ENCODE results near the gene CARD11. TPM values are rescaled to one million over a fixed set of nuclear protein-coding genes. Genes with fewer than 3 reads are reported as not detected.

Gene CARD11
- total and polyA plus RNA-seq, 2 donors (not counting 1 experiment from before 2014, with no cell fraction given), result 129 to 135 TPM

DNA sequence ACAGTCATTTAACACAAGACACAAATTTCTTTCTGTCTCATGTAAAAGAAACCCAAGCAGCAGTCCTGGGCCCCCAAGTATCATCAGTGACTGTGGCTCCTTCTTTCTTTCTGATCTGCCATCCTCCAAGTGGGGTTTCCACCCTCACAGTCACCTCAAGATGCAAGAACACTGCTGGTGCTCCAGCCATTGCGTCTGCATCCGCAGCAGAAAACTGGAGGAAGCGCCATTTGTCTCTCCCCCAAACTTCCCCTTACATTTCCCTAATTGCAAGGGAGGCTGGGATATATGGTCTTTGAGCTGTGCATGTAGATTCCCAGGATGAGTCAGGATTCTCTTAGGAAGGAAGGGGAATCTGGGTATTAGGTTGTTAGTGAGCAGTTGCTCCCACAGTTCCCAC is 138.6 kb downstream of the CARD11 start:
- H3K4me1 Mint-ChIP-seq, result peaks cover 9% of the 10 kb centered on the region
- DNase-seq, result no peak
- TF ChIP-seq, protein P1, sequence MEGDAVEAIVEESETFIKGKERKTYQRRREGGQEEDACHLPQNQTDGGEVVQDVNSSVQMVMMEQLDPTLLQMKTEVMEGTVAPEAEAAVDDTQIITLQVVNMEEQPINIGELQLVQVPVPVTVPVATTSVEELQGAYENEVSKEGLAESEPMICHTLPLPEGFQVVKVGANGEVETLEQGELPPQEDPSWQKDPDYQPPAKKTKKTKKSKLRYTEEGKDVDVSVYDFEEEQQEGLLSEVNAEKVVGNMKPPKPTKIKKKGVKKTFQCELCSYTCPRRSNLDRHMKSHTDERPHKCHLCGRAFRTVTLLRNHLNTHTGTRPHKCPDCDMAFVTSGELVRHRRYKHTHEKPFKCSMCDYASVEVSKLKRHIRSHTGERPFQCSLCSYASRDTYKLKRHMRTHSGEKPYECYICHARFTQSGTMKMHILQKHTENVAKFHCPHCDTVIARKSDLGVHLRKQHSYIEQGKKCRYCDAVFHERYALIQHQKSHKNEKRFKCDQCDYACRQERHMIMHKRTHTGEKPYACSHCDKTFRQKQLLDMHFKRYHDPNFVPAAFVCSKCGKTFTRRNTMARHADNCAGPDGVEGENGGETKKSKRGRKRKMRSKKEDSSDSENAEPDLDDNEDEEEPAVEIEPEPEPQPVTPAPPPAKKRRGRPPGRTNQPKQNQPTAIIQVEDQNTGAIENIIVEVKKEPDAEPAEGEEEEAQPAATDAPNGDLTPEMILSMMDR (IDR thresholded peaks at IDR 0.05), result no peak
- no peak for TF ChIP-seq EZH2 (IDR thresholded peaks at IDR 0.05; ENCODE audit: borderline replicate concordance, insufficient read depth, low read depth, low read length, poor library complexity, severe bottlenecking)
- H2AFZ ChIP-seq (ENCODE audit: insufficient read depth, low read depth, low read length, poor library complexity, severe bottlenecking), result no peak overlapping the region
- no peaks in the 10 kb centered on the region for H3K79me2 ChIP-seq (ENCODE audit: control insufficient read depth, insufficient read depth, low read length)
- H3K27me3 Mint-ChIP-seq, result no peaks in the 10 kb centered on the region
- no peak overlapping the region for H3K27ac Mint-ChIP-seq
- no peak overlapping the region for H3K4me3 ChIP-seq (ENCODE audit: control extremely low read depth in 1 of 5, extremely low read depth in 1 of 5, insufficient read depth in 1 of 5, low read depth in 2 of 5, low read length in 4 of 5)
- no peaks in the 10 kb centered on the region for H3K27me3 ChIP-seq (replicated peaks in 1 of 4; ENCODE audit: control extremely low read depth in 1 of 4, control insufficient read depth in 3 of 4, insufficient read depth in 4 of 4, low read length in 3 of 4)
- no peaks in the 10 kb centered on the region for H4K20me1 ChIP-seq (ENCODE audit: control insufficient read depth, insufficient read depth, low read length, poor library complexity, severe bottlenecking)
- no peak overlapping the region for H3K4me2 ChIP-seq (replicated peaks; ENCODE audit: low read depth, low read length, poor library complexity, severe bottlenecking)
- no peak for ATAC-seq (ENCODE audit: low read depth)
- H3K4me1 ChIP-seq (ENCODE audit: control insufficient read depth in 2 of 2, insufficient read depth in 2 of 2, low read length in 2 of 2), result peaks cover 0 to 16% of the 10 kb centered on the region in 2 donors
- H3K27ac ChIP-seq (ENCODE audit: low read length in 2 of 2), result no peak overlapping the region
- H3K36me3 ChIP-seq (replicated peaks in 1 of 2; ENCODE audit: control extremely low read depth in 1 of 2, control insufficient read depth in 1 of 2, extremely low read depth in 1 of 2, insufficient read depth in 2 of 2, low read length in 1 of 2), result peaks cover 0 to 64% of the 10 kb centered on the region in 2 experiments
- ChIA-PET POLR2A (no interaction called here), CTCF (no interaction called here)
- H3K9ac ChIP-seq (ENCODE audit: low read length), result no peak overlapping the region
- WGBS (ENCODE audit: insufficient coverage), result no CpG with 5 or more reads among the region's 3 CpGs
- H3K4me3 Mint-ChIP-seq, result no peak overlapping the region
- H3K9me3 Mint-ChIP-seq (ENCODE audit: insufficient read depth), result no peaks in the 10 kb centered on the region
- intact Hi-C loops (cut with micrococcal nuclease), result no loop called here
- peaks cover 0 to 20% (median 0%) of the 10 kb centered on the region in 3 donors for H3K9me3 ChIP-seq (ENCODE audit: control extremely low read depth in 1 of 3, control insufficient read depth in 2 of 3, insufficient read depth in 1 of 3, low read length in 2 of 3)

GRCh38 chr7:2904202-2904601 is 139.5 kb downstream of the CARD11 start:
- no peak for TF ChIP-seq EZH2 (IDR thresholded peaks at IDR 0.05; ENCODE audit: borderline replicate concordance, insufficient read depth, low read depth, low read length, poor library complexity, severe bottlenecking)
- TF ChIP-seq, protein P1 (IDR thresholded peaks at IDR 0.05), result no peak
- H3K27ac ChIP-seq (ENCODE audit: low read length in 2 of 2), result no peak overlapping the region
- peaks cover 0 to 23% (median 0%) of the 10 kb centered on the region in 3 donors for H3K9me3 ChIP-seq (ENCODE audit: control extremely low read depth in 1 of 3, control insufficient read depth in 2 of 3, insufficient read depth in 1 of 3, low read length in 2 of 3)
- no peak overlapping the region for H3K4me3 Mint-ChIP-seq
- WGBS (ENCODE audit: insufficient coverage), result 87% methylated on average over 16 of the region's 16 CpGs
- H3K9me3 Mint-ChIP-seq (ENCODE audit: insufficient read depth), result no peaks in the 10 kb centered on the region
- no peaks in the 10 kb centered on the region for H4K20me1 ChIP-seq (ENCODE audit: control insufficient read depth, insufficient read depth, low read length, poor library complexity, severe bottlenecking)
- no peak overlapping the region for H3K4me3 ChIP-seq (ENCODE audit: control extremely low read depth in 1 of 5, extremely low read depth in 1 of 5, insufficient read depth in 1 of 5, low read depth in 2 of 5, low read length in 4 of 5)
- no peak overlapping the region for H3K9ac ChIP-seq (ENCODE audit: low read length)
- ChIA-PET POLR2A (no interaction called here), CTCF (interaction anchor here (1.3 kb wide), 1 partner anchor 17 kb away, joined by 3 read pairs; no protein-coding TSS in a partner anchor)
- intact Hi-C loops (cut with micrococcal nuclease), result no loop called here
- H3K27me3 ChIP-seq (replicated peaks in 1 of 4; ENCODE audit: control extremely low read depth in 1 of 4, control insufficient read depth in 3 of 4, insufficient read depth in 4 of 4, low read length in 3 of 4), result no peaks in the 10 kb centered on the region
- no peaks in the 10 kb centered on the region for H3K79me2 ChIP-seq (ENCODE audit: control insufficient read depth, insufficient read depth, low read length)
- DNase-seq (no peak), ATAC-seq (ENCODE audit: low read depth) (no peak)
- H3K27me3 Mint-ChIP-seq, result no peaks in the 10 kb centered on the region
- H3K4me1 Mint-ChIP-seq, result peaks cover 9% of the 10 kb centered on the region
- peaks cover 0 to 59% of the 10 kb centered on the region in 2 experiments for H3K36me3 ChIP-seq (replicated peaks in 1 of 2; ENCODE audit: control extremely low read depth in 1 of 2, control insufficient read depth in 1 of 2, extremely low read depth in 1 of 2, insufficient read depth in 2 of 2, low read length in 1 of 2)
- H3K4me1 ChIP-seq (ENCODE audit: control insufficient read depth in 2 of 2, insufficient read depth in 2 of 2, low read length in 2 of 2), result peaks cover 0 to 16% of the 10 kb centered on the region in 2 donors
- H3K27ac Mint-ChIP-seq, result peak overlapping the region; percentile 34
- H2AFZ ChIP-seq (ENCODE audit: insufficient read depth, low read depth, low read length, poor library complexity, severe bottlenecking), result no peak overlapping the region
- H3K4me2 ChIP-seq (replicated peaks; ENCODE audit: low read depth, low read length, poor library complexity, severe bottlenecking), result no peak overlapping the region
